HG03457 (cell line): Measurements from ENCODE around the gene EPAS1.

Experiments used
- ATAC-seq: cut with Tn5 transposase; IDR thresholded peaks from one replicate; pipeline ENCODE4 v1.9.1; 2021; ENCODE audit warnings: moderate number of reproducible peaks; ENCODE audit not compliant: unreplicated experiment

The EPAS1 gene

GRCh38 chr2:46296840-46297545 lies at the start of gene EPAS1:
Gene EPAS1 (plus strand): TSS chr2:46297407. CDS start chr2:46297912, 505 bp downstream.
- ATAC-seq = peak; percentile 68

GRCh38 chr2:46248171-46248570 lies 49.0 kb upstream of the EPAS1 start:
- no peak for ATAC-seq

GRCh38 chr2:46249654-46250053 lies 47.6 kb upstream of the EPAS1 start:
- ATAC-seq = no peak

GRCh38 chr2:46252891-46253659 lies 44.1 kb upstream of the EPAS1 start:
- ATAC-seq = no peak

- no peak for ATAC-seq
Measured at GRCh38 chr2:46254474-46254873, 42.7 kb upstream of the EPAS1 start.

GRCh38 chr2:46256563-46257142 lies 40.6 kb upstream of the EPAS1 start:
- no peak for ATAC-seq

- ATAC-seq = no peak
Measured at GRCh38 chr2:46257476-46257875, 39.7 kb upstream of the EPAS1 start.

- no peak for ATAC-seq
Measured at GRCh38 chr2:46257980-46258379, 39.2 kb upstream of the EPAS1 start.

- no peak for ATAC-seq
Measured at GRCh38 chr2:46258937-46259776, 38.0 kb upstream of the EPAS1 start.

- ATAC-seq = no peak
Measured at GRCh38 chr2:46259777-46260168, 37.4 kb upstream of the EPAS1 start.

GRCh38 chr2:46260305-46260704 lies 36.9 kb upstream of the EPAS1 start:
- ATAC-seq = no peak

GRCh38 chr2:46262248-46262938 lies 34.8 kb upstream of the EPAS1 start:
- ATAC-seq = no peak

GRCh38 chr2:46263347-46263746 lies 33.9 kb upstream of the EPAS1 start:
- ATAC-seq = no peak

GRCh38 chr2:46264447-46264846 lies 32.8 kb upstream of the EPAS1 start:
- no peak for ATAC-seq

GRCh38 chr2:46266134-46266533 lies 31.1 kb upstream of the EPAS1 start:
- ATAC-seq = no peak

- no peak for ATAC-seq
Measured at GRCh38 chr2:46267616-46268015, 29.6 kb upstream of the EPAS1 start.

GRCh38 chr2:46268196-46268595 lies 29.0 kb upstream of the EPAS1 start:
- ATAC-seq = no peak

- ATAC-seq = no peak
Measured at GRCh38 chr2:46269001-46269400, 28.2 kb upstream of the EPAS1 start.

GRCh38 chr2:46269544-46270273 lies 27.5 kb upstream of the EPAS1 start:
- no peak for ATAC-seq

- no peak for ATAC-seq
Measured at GRCh38 chr2:46270384-46270783, 26.8 kb upstream of the EPAS1 start.
